OCI-LY7 (cell line): ENCODE data around the gene CHM. TPM values are rescaled to one million over a fixed set of nuclear protein-coding genes. Genes with fewer than 3 reads are reported as not detected.

Source experiments
- BruUV-seq: library from RNA; stranded (reverse); fragments of 400-500 nt; replicated peaks from 2 replicates; lab custom pipeline; 2021; lab: Mats Ljungman, UMichigan
- CTCF ChIA-PET: fragments of 300-600 bp; sonication (Branson Sonifier 250); formaldehyde crosslinking; loops from one replicate; lab custom pipeline; 2022; ENCODE audit warnings: antibody characterized with exemption; ENCODE audit not compliant: unreplicated experiment; lab: Charles Lee
- POLR2A ChIA-PET: fragments of 300-600 bp; sonication (Branson Sonifier 250); formaldehyde crosslinking; loops from one replicate; lab custom pipeline; 2022; ENCODE audit warnings: antibody characterized with exemption; lab: Charles Lee
- DNase-seq: peaks from one replicate; pipeline ENCODE4 v3.0.0-alpha.2; 2015; ENCODE audit warnings: low spot score
- H2AFZ ChIP-seq: fragments of 200-600 bp; sonication (generic), shearing (Covaris generic); 2 replicates; pipeline ENCODE4 v1.6.1; 2014; ENCODE audit warnings: mild to moderate bottlenecking, antibody characterized with exemption, low read length, moderate library complexity
- H3K27ac ChIP-seq: fragments of 200-600 bp; sonication (generic); 2 replicates; pipeline ENCODE4 v1.5.1; 2014; ENCODE audit warnings: mixed run types, low read depth, mild to moderate bottlenecking, moderate library complexity, low read length, inconsistent platforms; ENCODE audit not compliant: poor library complexity, severe bottlenecking
- H3K36me3 ChIP-seq: fragments of 200-600 bp; sonication (generic); 2 replicates; pipeline ENCODE4 v1.6.1; 2014; ENCODE audit warnings: mild to moderate bottlenecking, antibody characterized with exemption, low read length, moderate library complexity, mixed read lengths; ENCODE audit not compliant: insufficient read depth
- H3K4me1 ChIP-seq: fragments of 200-600 bp; sonication (generic); 2 replicates; pipeline ENCODE4 v1.5.1; 2014; ENCODE audit warnings: mild to moderate bottlenecking, low read length; ENCODE audit not compliant: insufficient read depth, poor library complexity, severe bottlenecking
- H3K4me2 ChIP-seq: fragments of 200-600 bp; sonication (generic); 2 replicates; pipeline ENCODE4 v1.6.1; 2014; ENCODE audit warnings: mild to moderate bottlenecking, low read length
- H3K4me3 ChIP-seq: fragments of 200-600 bp; sonication (generic); 2 replicates; pipeline ENCODE4 v1.5.1; 2014; ENCODE audit warnings: mild to moderate bottlenecking, low read depth, low read length; ENCODE audit not compliant: poor library complexity, severe bottlenecking
- H3K79me2 ChIP-seq: fragments of 200-600 bp; sonication (generic); 2 replicates; pipeline ENCODE4 v1.6.1; 2016; ENCODE audit warnings: low read depth, mild to moderate bottlenecking, low read length, moderate library complexity, mixed read lengths; ENCODE audit not compliant: insufficient read depth
- H3K9me2 ChIP-seq: fragments of 200-600 bp; sonication (generic); 2 replicates; pipeline ENCODE4 v1.6.1; 2016; ENCODE audit warnings: mild to moderate bottlenecking, low read length, mixed read lengths; ENCODE audit not compliant: insufficient read depth
- H3K9me3 ChIP-seq: fragments of 200-600 bp; sonication (generic); 2 replicates; pipeline ENCODE4 v1.6.1; 2014; ENCODE audit warnings: mild to moderate bottlenecking, mixed run types, low read length, mixed read lengths
- H4K20me1 ChIP-seq: fragments of 200-600 bp; sonication (generic); 2 replicates; pipeline ENCODE4 v1.6.1; 2014; ENCODE audit warnings: mild to moderate bottlenecking, antibody characterized with exemption, low read length, moderate library complexity, mixed read lengths; ENCODE audit not compliant: insufficient read depth
- EZH2phosphoT487 ChIP-seq: fragments of 200-600 bp; sonication (generic); IDR thresholded peaks from 2 replicates; pipeline ENCODE4 v1.6.1; 2018; ENCODE audit warnings: low read depth, borderline replicate concordance, mild to moderate bottlenecking, mixed run types, antibody characterized with exemption, low read length, moderate library complexity, mixed read lengths
- intact Hi-C: fragments of 100-400 bp; cut with micrococcal nuclease; formaldehyde crosslinking; loops from one replicate; pipeline ENCODE4 v1.10.0; 2022; ENCODE audit not compliant: unreplicated experiment
- total RNA-seq, 2 experiments: library from RNA; depleted of rRNA in 1 of 2; stranded (reverse); fragments of >200 nt in 1 of 2; shearing (Covaris generic) in 1 of 2; gene quantifications; 2 replicates each; pipeline ENCODE4 v1.2.3, GENCODE V29; 2014 to 2022
- TF ChIP-seq, protein P1 (sequence below): fragments of 200-600 bp; sonication (generic); conservative IDR thresholded peaks from 2 replicates; pipeline ENCODE4 v1.5.1; 2014; ENCODE audit warnings: mild to moderate bottlenecking, antibody characterized with exemption, low read length, moderate library complexity, mixed read lengths

CHM gene
- total RNA-seq, 2 experiments from 2014 or later: 4.8 to 15.7 TPM

- no peaks in the 10 kb centered on the region; the same call in 1 of the 2 replicates for H3K36me3 ChIP-seq
- TF ChIP-seq, protein P1, sequence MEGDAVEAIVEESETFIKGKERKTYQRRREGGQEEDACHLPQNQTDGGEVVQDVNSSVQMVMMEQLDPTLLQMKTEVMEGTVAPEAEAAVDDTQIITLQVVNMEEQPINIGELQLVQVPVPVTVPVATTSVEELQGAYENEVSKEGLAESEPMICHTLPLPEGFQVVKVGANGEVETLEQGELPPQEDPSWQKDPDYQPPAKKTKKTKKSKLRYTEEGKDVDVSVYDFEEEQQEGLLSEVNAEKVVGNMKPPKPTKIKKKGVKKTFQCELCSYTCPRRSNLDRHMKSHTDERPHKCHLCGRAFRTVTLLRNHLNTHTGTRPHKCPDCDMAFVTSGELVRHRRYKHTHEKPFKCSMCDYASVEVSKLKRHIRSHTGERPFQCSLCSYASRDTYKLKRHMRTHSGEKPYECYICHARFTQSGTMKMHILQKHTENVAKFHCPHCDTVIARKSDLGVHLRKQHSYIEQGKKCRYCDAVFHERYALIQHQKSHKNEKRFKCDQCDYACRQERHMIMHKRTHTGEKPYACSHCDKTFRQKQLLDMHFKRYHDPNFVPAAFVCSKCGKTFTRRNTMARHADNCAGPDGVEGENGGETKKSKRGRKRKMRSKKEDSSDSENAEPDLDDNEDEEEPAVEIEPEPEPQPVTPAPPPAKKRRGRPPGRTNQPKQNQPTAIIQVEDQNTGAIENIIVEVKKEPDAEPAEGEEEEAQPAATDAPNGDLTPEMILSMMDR: no peak
- no peak for TF ChIP-seq EZH2phosphoT487
- no peak overlapping the region for H3K27ac ChIP-seq
- intact Hi-C loops: no loop called here
- no peak overlapping the region for H3K4me3 ChIP-seq
- no peaks in the 10 kb centered on the region for H3K4me1 ChIP-seq
- H3K9me3 ChIP-seq: no peaks in the 10 kb centered on the region
- no peak overlapping the region for H3K4me2 ChIP-seq
- ChIA-PET POLR2A (interaction anchor here (0.9 kb wide), 1 partner anchor 11 kb away, joined by 3 read pairs; no protein-coding TSS in a partner anchor), CTCF (no interaction called here)
- no peaks in the 10 kb centered on the region for H3K9me2 ChIP-seq
- BruUV-seq: no TSS peak
- no peak for DNase-seq
- no peak overlapping the region for H2AFZ ChIP-seq
- H4K20me1 ChIP-seq: no peaks in the 10 kb centered on the region
- no peaks in the 10 kb centered on the region for H3K79me2 ChIP-seq
These were observed 132.9 kb downstream of the CHM start for GRCh38 chrX:85914431-85914830.

- intact Hi-C loops: no loop called here
- no peaks in the 10 kb centered on the region; the same call in 1 of the 2 replicates for H3K36me3 ChIP-seq
- no peak overlapping the region for H3K4me3 ChIP-seq
- no peaks in the 10 kb centered on the region for H3K4me1 ChIP-seq
- POLR2A ChIA-PET: no interaction called here
- H2AFZ ChIP-seq: no peak overlapping the region
- H3K79me2 ChIP-seq: no peaks in the 10 kb centered on the region
- H3K9me2 ChIP-seq: no peaks in the 10 kb centered on the region
- no peaks in the 10 kb centered on the region for H3K9me3 ChIP-seq
- DNase-seq: no peak
- BruUV-seq: no TSS peak
- TF ChIP-seq EZH2phosphoT487: no peak
- TF ChIP-seq, protein P1: no peak
- H3K27ac ChIP-seq: no peak overlapping the region
- no peak overlapping the region for H3K4me2 ChIP-seq
- CTCF ChIA-PET: no interaction called here
- no peaks in the 10 kb centered on the region for H4K20me1 ChIP-seq
These were observed 140.0 kb downstream of the CHM start for GRCh38 chrX:85907316-85907715.

- DNase-seq: no peak
- H3K4me1 ChIP-seq: no peaks in the 10 kb centered on the region
- TF ChIP-seq, protein P1: no peak
- TF ChIP-seq EZH2phosphoT487: no peak
- H2AFZ ChIP-seq: no peak overlapping the region
- no peak overlapping the region for H3K4me2 ChIP-seq
- no peak overlapping the region for H3K4me3 ChIP-seq
- POLR2A ChIA-PET: no interaction called here
- no peaks in the 10 kb centered on the region for H4K20me1 ChIP-seq
- BruUV-seq: no TSS peak
- H3K36me3 ChIP-seq: no peaks in the 10 kb centered on the region; the same call in 1 of the 2 replicates
- no peaks in the 10 kb centered on the region for H3K79me2 ChIP-seq
- CTCF ChIA-PET: no interaction called here
- H3K9me2 ChIP-seq: no peaks in the 10 kb centered on the region
- H3K9me3 ChIP-seq: no peaks in the 10 kb centered on the region
- intact Hi-C loops: no loop called here
- H3K27ac ChIP-seq: no peak overlapping the region
These were observed 141.0 kb downstream of the CHM start for GRCh38 chrX:85906399-85906798.
